HG02870 (cell line): ENCODE measurements around the gene TBC1D2B.

ENCODE experiments used
- ATAC-seq: cut with Tn5 transposase; IDR thresholded peaks from one replicate; pipeline ENCODE4 v1.9.1; 2021; ENCODE audit warnings: mild to moderate bottlenecking, moderate library complexity; ENCODE audit not compliant: unreplicated experiment

Gene TBC1D2B

GRCh38 chr15:78098131-78098755 lies 20.7 kb upstream of the TBC1D2B start:
- ATAC-seq, result no peak

- no peak for ATAC-seq
These were observed 20.2 kb upstream of the TBC1D2B start for GRCh38 chr15:78097667-78098066.

GRCh38 chr15:78093242-78094020 lies 15.9 kb upstream of the TBC1D2B start:
- ATAC-seq, result no peak

- no peak for ATAC-seq
These were observed 14.9 kb upstream of the TBC1D2B start, which contains the start of gene SH2D7 for GRCh38 chr15:78092261-78093041. TSS of gene SH2D7 (plus strand) at chr15:78092561. CDS start at chr15:78092585, 24 bp downstream.

- ATAC-seq, result no peak
These were observed 13.0 kb upstream of the TBC1D2B start for GRCh38 chr15:78090422-78091063.

- ATAC-seq, result no peak
These were observed 11.2 kb upstream of the TBC1D2B start for GRCh38 chr15:78088773-78089080.

- no peak for ATAC-seq
These were observed 10.7 kb upstream of the TBC1D2B start for GRCh38 chr15:78087951-78088772.

GRCh38 chr15:78085928-78086327 lies 8.4 kb upstream of the TBC1D2B start:
- ATAC-seq, result no peak

GRCh38 chr15:78084449-78084750 lies 6.9 kb upstream of the TBC1D2B start:
- ATAC-seq, result no peak

- no peak for ATAC-seq
These were observed 6.4 kb upstream of the TBC1D2B start for GRCh38 chr15:78083687-78084448.

- no peak for ATAC-seq
These were observed 5.7 kb upstream of the TBC1D2B start for GRCh38 chr15:78083186-78083585.

- no peak for ATAC-seq
These were observed 5.2 kb upstream of the TBC1D2B start for GRCh38 chr15:78082743-78083110.

GRCh38 chr15:78082106-78082742 lies 4.7 kb upstream of the TBC1D2B start:
- no peak for ATAC-seq

GRCh38 chr15:78080088-78080460 lies 2.6 kb upstream of the TBC1D2B start:
- no peak for ATAC-seq

GRCh38 chr15:78079298-78080087 lies 2.0 kb upstream of the TBC1D2B start:
- ATAC-seq, result no peak

GRCh38 chr15:78077871-78078210 lies 330 bp upstream of the TBC1D2B start:
- no peak for ATAC-seq

- ATAC-seq, result peak; percentile 10
These were observed 1.1 kb downstream of the TBC1D2B start for GRCh38 chr15:78076231-78077052.
